Measurements from ENCODE around the gene CREBRF.
"Not testable (repeated sequence)": the region's sequence is repeated elsewhere in the genome, so short reads cannot be mapped to it uniquely, and the experiment has no call there.

CREBRF gene

GRCh38 chr5:173055983-173056782 is at the start of gene CREBRF:
CREBRF (plus strand) TSS chr5:173056352; CDS start chr5:173080776, 24,424 bp downstream.
- peak; percentile 98 for DNase-seq (ENCODE audit: low read depth in 2 of 2)

DNA sequence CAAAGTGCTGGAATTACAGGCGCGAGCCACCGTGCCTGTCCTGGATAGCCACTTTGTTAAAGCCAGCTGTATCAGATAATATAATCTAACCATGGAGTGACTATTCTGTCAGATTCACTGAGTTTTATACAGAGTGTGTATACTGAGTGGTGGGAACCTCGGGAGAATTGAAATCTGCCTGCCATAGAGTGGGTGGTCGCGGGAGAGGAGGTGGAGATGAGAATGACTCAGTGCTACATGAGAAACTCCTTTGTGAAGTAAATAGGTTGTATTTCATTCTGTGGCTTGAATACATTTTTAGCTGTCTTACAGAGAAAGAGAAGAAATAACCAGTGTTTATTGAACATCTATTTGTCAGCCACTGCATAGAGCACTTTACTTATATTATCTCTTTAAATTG is 46.1 kb upstream of the CREBRF start:
- DNase-seq (ENCODE audit: low read depth in 2 of 2) = no peak

DNA sequence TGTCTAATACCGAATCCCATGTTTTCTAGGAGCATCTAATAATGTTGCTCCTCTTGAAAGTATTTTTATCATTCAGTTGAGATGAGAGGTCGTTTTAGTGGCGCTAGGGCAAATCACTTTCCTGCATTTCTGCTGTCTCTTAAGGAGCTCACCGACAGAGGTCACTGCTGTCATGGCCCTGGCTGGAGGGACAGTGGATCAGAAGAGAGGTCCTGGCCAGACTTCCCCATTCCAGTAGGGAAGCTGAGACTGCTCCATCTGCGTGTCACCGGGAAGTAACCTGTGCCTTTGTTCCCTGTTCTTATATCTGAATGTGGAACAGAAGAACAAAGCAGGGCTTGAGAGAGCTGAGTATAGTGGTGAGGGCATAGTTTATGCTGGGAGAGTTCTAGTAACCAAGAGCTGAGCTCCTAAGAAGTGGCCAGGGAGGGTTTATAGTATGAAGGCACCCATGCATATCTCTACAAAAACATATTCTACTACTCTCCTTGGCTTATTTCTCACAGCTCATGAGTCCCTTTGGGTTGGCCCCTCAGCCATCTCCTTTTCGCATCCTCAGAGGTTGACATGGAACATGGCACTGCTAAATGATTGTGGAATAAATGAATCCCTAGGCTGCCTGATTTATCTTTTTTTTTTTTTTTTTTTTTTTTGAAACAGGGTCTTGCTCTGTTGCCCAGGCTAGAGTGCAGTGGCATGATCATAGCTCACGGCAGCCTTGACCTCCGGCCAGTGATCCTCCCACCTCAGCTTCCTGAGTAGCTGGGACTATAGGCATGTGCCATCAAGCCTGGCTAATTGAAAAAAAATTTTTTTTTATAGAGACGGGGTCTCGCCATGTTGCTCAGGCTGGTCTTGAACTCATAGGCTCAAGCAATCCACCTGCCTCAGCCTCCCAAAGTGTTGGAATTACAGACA is 45.3 kb upstream of the CREBRF start:
- DNase-seq (ENCODE audit: low read depth in 2 of 2) = no peak

GRCh38 chr5:173011566-173011965 is 44.6 kb upstream of the CREBRF start:
- no peak for DNase-seq (ENCODE audit: low read depth in 2 of 2)

DNA sequence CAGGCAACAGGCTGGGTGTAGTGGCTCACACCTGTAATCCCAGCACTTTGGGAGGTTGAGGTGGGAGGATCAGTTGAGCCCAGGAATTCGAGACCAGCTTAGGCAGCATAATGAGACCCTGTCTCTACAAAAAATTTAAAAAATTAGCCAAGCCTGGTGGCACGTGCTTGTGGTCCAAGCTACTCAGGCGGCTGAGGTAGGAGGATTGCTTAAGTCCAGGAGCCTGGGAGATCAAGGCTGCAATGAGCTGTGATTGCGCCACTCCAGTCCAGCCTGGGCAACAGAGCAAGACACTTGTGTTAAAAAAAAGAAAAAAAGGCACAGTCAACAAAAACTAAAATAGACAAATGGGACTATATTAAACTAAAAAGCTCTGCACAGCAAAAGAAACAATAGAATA is 43.3 kb upstream of the CREBRF start:
- DNase-seq (ENCODE audit: low read depth in 2 of 2) = no peak

- no peak for DNase-seq (ENCODE audit: low read depth in 2 of 2)
Observed at GRCh38 chr5:173014671-173015070, 41.5 kb upstream of the CREBRF start.

DNA sequence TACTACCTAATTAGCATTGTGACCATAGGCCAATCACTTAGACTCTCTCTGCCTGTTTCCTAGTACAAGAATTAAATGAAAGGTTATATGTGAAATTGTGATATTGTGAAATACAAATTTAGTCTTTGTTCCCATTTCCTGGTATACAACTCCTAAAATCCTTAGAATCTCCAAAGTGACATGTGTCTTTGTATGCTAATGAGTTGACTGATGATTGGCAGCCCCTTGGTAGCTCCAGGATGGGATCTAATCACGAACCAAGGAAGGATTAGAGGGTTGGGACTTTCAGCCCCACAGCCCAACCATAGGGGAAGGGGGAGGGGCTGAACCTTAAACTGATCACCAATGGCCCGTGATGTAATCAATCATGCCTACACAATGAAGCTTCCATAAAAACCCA is 41.0 kb upstream of the CREBRF start:
- no peak for DNase-seq (ENCODE audit: low read depth in 2 of 2)

GRCh38 chr5:173015598-173016455 is 40.3 kb upstream of the CREBRF start:
- DNase-seq (ENCODE audit: low read depth in 2 of 2) = no peak

GRCh38 chr5:173016598-173017046 is 39.5 kb upstream of the CREBRF start:
- no peak for DNase-seq (ENCODE audit: low read depth in 2 of 2)

DNA sequence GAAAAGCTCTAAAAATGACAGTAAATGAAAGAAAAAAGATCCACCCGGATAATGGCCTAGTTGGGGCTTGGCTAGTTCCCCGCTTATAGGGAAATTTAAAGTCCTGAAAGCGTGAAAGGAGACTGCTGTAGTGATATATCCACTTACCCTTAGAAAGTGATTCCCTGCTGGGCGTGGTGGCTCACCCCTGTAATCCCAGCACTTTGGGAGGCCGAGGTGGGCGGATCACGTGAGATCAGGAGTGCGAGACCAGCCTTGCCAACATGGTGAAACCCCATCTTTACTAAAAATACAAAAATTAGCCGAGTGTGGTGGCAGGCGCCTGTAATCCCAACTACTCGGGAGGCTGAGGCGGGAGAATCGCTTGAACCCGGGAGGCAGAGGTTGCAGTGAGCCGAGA is 39.1 kb upstream of the CREBRF start:
- not testable (repeated sequence) for DNase-seq (ENCODE audit: low read depth in 2 of 2)

- no peak for DNase-seq (ENCODE audit: low read depth in 2 of 2)
Observed at GRCh38 chr5:173018358-173018757, 37.8 kb upstream of the CREBRF start.

- no peak for DNase-seq (ENCODE audit: low read depth in 2 of 2)
Observed at GRCh38 chr5:173020154-173020581, 36.0 kb upstream of the CREBRF start.

DNA sequence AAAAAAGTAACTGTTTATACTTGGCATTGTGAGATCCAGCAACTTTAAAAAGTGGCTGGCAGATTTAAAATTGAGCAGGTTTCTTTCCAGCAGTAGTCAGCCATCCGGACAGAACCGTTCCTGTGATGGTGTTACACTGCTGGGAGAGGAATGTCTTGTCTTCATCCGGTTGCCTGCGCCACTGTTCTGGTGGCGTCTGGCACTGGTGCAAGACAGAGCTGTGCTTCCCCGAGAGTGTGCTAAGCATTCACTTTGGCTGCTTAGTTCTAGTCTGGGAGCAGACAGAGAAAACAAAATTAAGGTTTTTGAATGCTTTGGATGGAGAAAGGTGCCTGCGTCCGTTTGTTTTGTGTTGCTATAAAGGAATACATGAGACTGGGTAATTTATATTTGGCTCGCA is 35.5 kb upstream of the CREBRF start:
- no peak for DNase-seq (ENCODE audit: low read depth in 2 of 2)

GRCh38 chr5:173025651-173026050 is 30.5 kb upstream of the CREBRF start:
- DNase-seq (ENCODE audit: low read depth in 2 of 2) = no peak

DNA sequence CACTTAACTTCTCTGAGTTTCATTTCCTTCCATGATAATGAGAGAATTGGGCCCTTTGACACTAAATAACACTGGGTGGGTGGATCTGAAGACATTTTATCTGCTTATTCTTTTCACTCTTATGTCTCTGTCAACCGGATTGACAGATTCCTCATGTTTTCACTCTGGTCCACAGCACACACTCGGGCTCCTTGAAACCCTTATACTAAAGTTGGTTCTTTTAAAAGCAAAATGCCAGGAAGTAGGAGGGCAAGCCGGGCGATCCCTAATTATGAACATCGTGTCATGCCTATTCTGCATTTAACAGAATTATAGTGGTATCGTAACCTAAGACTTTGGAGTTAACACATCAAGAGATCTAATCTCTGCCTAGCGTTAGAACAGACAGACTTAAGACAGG is 28.2 kb upstream of the CREBRF start:
- DNase-seq (ENCODE audit: low read depth in 2 of 2) = no peak

GRCh38 chr5:173028811-173029327 is 27.3 kb upstream of the CREBRF start:
- no peak for DNase-seq (ENCODE audit: low read depth in 2 of 2)

- no peak for DNase-seq (ENCODE audit: low read depth in 2 of 2)
Observed at GRCh38 chr5:173029499-173029921, 26.6 kb upstream of the CREBRF start.

GRCh38 chr5:173032096-173032495 is 24.1 kb upstream of the CREBRF start:
- DNase-seq (ENCODE audit: low read depth in 2 of 2) = not testable (repeated sequence)

- DNase-seq (ENCODE audit: low read depth in 2 of 2) = no peak
Observed at GRCh38 chr5:173032730-173033129, 23.4 kb upstream of the CREBRF start.

DNA sequence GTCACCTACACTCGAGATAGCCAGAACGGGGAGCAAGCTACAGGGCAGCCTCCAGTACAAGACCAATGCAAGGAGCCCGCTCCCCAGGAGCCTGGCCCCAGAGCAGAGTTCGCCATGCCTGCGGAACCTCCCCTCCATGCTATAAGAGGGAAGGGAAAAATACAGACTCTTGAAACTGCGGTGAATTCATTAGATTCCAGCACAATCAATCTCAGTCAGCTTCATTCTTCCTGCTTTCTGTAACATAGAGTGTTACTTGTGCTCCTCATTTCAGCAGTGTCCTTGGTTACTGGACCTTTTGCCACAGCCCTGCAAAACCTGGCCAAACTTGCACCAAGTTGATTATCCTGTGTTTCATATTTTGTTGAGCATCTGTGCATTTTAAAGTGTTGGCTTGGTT is 22.2 kb upstream of the CREBRF start:
- DNase-seq (ENCODE audit: low read depth in 2 of 2) = no peak

Data from stimulated activated CD8-positive, alpha-beta memory T cell treated with anti-CD3 and anti-CD28 coated beads, Interleukin-15, amount 100 ng/mL, for 48 hours (primary cell).